Measurements from ENCODE around the gene CILP. TPM values are rescaled to one million over a fixed set of nuclear protein-coding genes. Genes with fewer than 3 reads are reported as not detected.

The CILP gene
- total and polyA plus RNA-seq, 3 experiments from 2014 or later: 0.04 to 0.08 TPM; not detected in 1

GRCh38 chr15:65217526-65218482 is 6.5 kb upstream of the CILP start:
- H3K27ac ChIP-seq (ENCODE audit: low read depth, low read length): peak overlapping the region; percentile 2
- H3K4me1 ChIP-seq (ENCODE audit: insufficient read depth, low read length): no peaks in the 10 kb centered on the region
- no peaks in the 10 kb centered on the region for H3K36me3 ChIP-seq (ENCODE audit: insufficient read depth, low read length)
- H3K9me3 ChIP-seq (ENCODE audit: low read length): no peaks in the 10 kb centered on the region
- peak in 1 of 5 donors; percentile 4 for DNase-seq
- peaks cover 2 to 9% (median 5%) of the 10 kb centered on the region in 3 donors for H3K4me1 Mint-ChIP-seq
- H3K27ac Mint-ChIP-seq: peak overlapping the region in 1 of 8 donors; percentile 5
- no peaks in the 10 kb centered on the region for H3K36me3 Mint-ChIP-seq
- H3K4me3 Mint-ChIP-seq: no peak overlapping the region
- H3K27me3 Mint-ChIP-seq: no peaks in the 10 kb centered on the region
- no peaks in the 10 kb centered on the region for H3K27me3 ChIP-seq (ENCODE audit: insufficient read depth, low read length, poor library complexity, severe bottlenecking)
- no peak overlapping the region for H3K4me3 ChIP-seq (ENCODE audit: low read length)
- ChIA-PET POLR2A (interaction anchor here (0.7 kb wide), 1 partner anchor 172 kb away, joined by 10 read pairs; no protein-coding TSS in a partner anchor), CTCF (no interaction called here)
- H3K9me3 Mint-ChIP-seq: no peaks in the 10 kb centered on the region

- no peaks in the 10 kb centered on the region for H3K9me3 ChIP-seq (ENCODE audit: low read length)
- H3K27me3 Mint-ChIP-seq: no peaks in the 10 kb centered on the region
- no peak overlapping the region for H3K4me3 ChIP-seq (ENCODE audit: low read length)
- ChIA-PET POLR2A (no interaction called here), CTCF (no interaction called here)
- DNase-seq: no peak
- H3K36me3 ChIP-seq (ENCODE audit: insufficient read depth, low read length): no peaks in the 10 kb centered on the region
- no peaks in the 10 kb centered on the region for H3K4me1 ChIP-seq (ENCODE audit: insufficient read depth, low read length)
- no peaks in the 10 kb centered on the region for H3K27me3 ChIP-seq (ENCODE audit: insufficient read depth, low read length, poor library complexity, severe bottlenecking)
- H3K9me3 Mint-ChIP-seq: no peaks in the 10 kb centered on the region
- H3K27ac Mint-ChIP-seq: no peak overlapping the region
- H3K4me1 Mint-ChIP-seq: peaks cover 2 to 9% (median 5%) of the 10 kb centered on the region in 3 donors
- no peaks in the 10 kb centered on the region for H3K36me3 Mint-ChIP-seq
- no peak overlapping the region for H3K27ac ChIP-seq (ENCODE audit: low read depth, low read length)
- no peak overlapping the region for H3K4me3 Mint-ChIP-seq
Measured at GRCh38 chr15:65215496-65215895, 4.2 kb upstream of the CILP start.

GRCh38 chr15:65214010-65214409 is 2.7 kb upstream of the CILP start:
- DNase-seq: no peak
- Histone ChIP-seq H3K27ac (ENCODE audit: low read depth, low read length) (no peak overlapping the region), H3K4me3 (ENCODE audit: low read length) (no peak overlapping the region), H3K9me3 (ENCODE audit: low read length) (no peaks in the 10 kb centered on the region), H3K27me3 (ENCODE audit: insufficient read depth, low read length, poor library complexity, severe bottlenecking) (no peaks in the 10 kb centered on the region), H3K36me3 (ENCODE audit: insufficient read depth, low read length) (no peaks in the 10 kb centered on the region), H3K4me1 (ENCODE audit: insufficient read depth, low read length) (no peaks in the 10 kb centered on the region)
- peaks cover 2 to 9% (median 5%) of the 10 kb centered on the region in 3 donors for H3K4me1 Mint-ChIP-seq
- no peaks in the 10 kb centered on the region for H3K9me3 Mint-ChIP-seq
- POLR2A ChIA-PET: no interaction called here
- peaks cover 0 to 3% of the 10 kb centered on the region in 2 donors for H3K27me3 Mint-ChIP-seq
- no peak overlapping the region for H3K27ac Mint-ChIP-seq
- H3K4me3 Mint-ChIP-seq: no peak overlapping the region
- CTCF ChIA-PET: no interaction called here
- H3K36me3 Mint-ChIP-seq: no peaks in the 10 kb centered on the region

- Mint-ChIP-seq H3K9me3 (no peaks in the 10 kb centered on the region), H3K4me1 (peaks cover 2 to 9% (median 5%) of the 10 kb centered on the region in 3 donors), H3K36me3 (no peaks in the 10 kb centered on the region), H3K27ac (peak overlapping the region in 1 of 8 donors; percentile 25), H3K4me3 (no peak overlapping the region), H3K27me3 (peaks cover 0 to 3% of the 10 kb centered on the region in 2 donors)
- ChIA-PET CTCF (no interaction called here), POLR2A (no interaction called here)
- Histone ChIP-seq H3K4me3 (ENCODE audit: low read length) (no peak overlapping the region), H3K27ac (ENCODE audit: low read depth, low read length) (no peak overlapping the region), H3K36me3 (ENCODE audit: insufficient read depth, low read length) (no peaks in the 10 kb centered on the region), H3K4me1 (ENCODE audit: insufficient read depth, low read length) (no peaks in the 10 kb centered on the region), H3K9me3 (ENCODE audit: low read length) (no peaks in the 10 kb centered on the region), H3K27me3 (ENCODE audit: insufficient read depth, low read length, poor library complexity, severe bottlenecking) (no peaks in the 10 kb centered on the region)
- DNase-seq: no peak
Measured at GRCh38 chr15:65213241-65213640, 2.0 kb upstream of the CILP start.

GRCh38 chr15:65212097-65212496 is 824 bp upstream of the CILP start:
- Mint-ChIP-seq H3K4me3 (no peak overlapping the region), H3K27ac (no peak overlapping the region), H3K4me1 (no peaks in the 10 kb centered on the region), H3K9me3 (peaks cover 0 to 1% (median 0%) of the 10 kb centered on the region in 5 donors), H3K27me3 (peaks cover 2 to 9% of the 10 kb centered on the region in 2 donors), H3K36me3 (no peaks in the 10 kb centered on the region)
- H3K4me1 ChIP-seq (ENCODE audit: insufficient read depth, low read length): no peaks in the 10 kb centered on the region
- H3K36me3 ChIP-seq (ENCODE audit: insufficient read depth, low read length): no peaks in the 10 kb centered on the region
- H3K27me3 ChIP-seq (ENCODE audit: insufficient read depth, low read length, poor library complexity, severe bottlenecking): no peaks in the 10 kb centered on the region
- H3K9me3 ChIP-seq (ENCODE audit: low read length): no peaks in the 10 kb centered on the region
- no peak overlapping the region for H3K4me3 ChIP-seq (ENCODE audit: low read length)
- H3K27ac ChIP-seq (ENCODE audit: low read depth, low read length): no peak overlapping the region
- ChIA-PET CTCF (interaction anchor here (0.5 to 1.6 kb wide), 5 partner anchors 11 to 173 kb away, joined by 3 to 4 read pairs (median 3); partner anchors contain the start of gene PARP16), POLR2A (no interaction called here)
- DNase-seq: peak in 3 of 5 donors; percentile 18 to 59 (median 26)

GRCh38 chr15:65211482-65211982 is 259 bp upstream of the CILP start:
- H3K4me3 ChIP-seq (ENCODE audit: low read length): no peak overlapping the region
- Mint-ChIP-seq H3K36me3 (no peaks in the 10 kb centered on the region), H3K27me3 (peaks cover 2 to 11% of the 10 kb centered on the region in 2 donors), H3K4me3 (no peak overlapping the region), H3K4me1 (no peaks in the 10 kb centered on the region), H3K27ac (no peak overlapping the region), H3K9me3 (peaks cover 0 to 1% (median 0%) of the 10 kb centered on the region in 5 donors)
- ChIA-PET CTCF (interaction anchor here (0.5 to 1.6 kb wide), 4 partner anchors 12 to 174 kb away, joined by 3 to 4 read pairs (median 4); partner anchors contain the start of gene PARP16), POLR2A (no interaction called here)
- no peaks in the 10 kb centered on the region for H3K27me3 ChIP-seq (ENCODE audit: insufficient read depth, low read length, poor library complexity, severe bottlenecking)
- H3K27ac ChIP-seq (ENCODE audit: low read depth, low read length): no peak overlapping the region
- H3K36me3 ChIP-seq (ENCODE audit: insufficient read depth, low read length): no peaks in the 10 kb centered on the region
- DNase-seq: no peak
- no peaks in the 10 kb centered on the region for H3K9me3 ChIP-seq (ENCODE audit: low read length)
- no peaks in the 10 kb centered on the region for H3K4me1 ChIP-seq (ENCODE audit: insufficient read depth, low read length)

- no peaks in the 10 kb centered on the region for H3K9me3 ChIP-seq (ENCODE audit: low read length)
- CTCF ChIA-PET: no interaction called here
- H3K27ac ChIP-seq (ENCODE audit: low read depth, low read length): no peak overlapping the region
- Mint-ChIP-seq H3K36me3 (no peaks in the 10 kb centered on the region), H3K4me1 (no peaks in the 10 kb centered on the region), H3K27me3 (peaks cover 3 to 11% of the 10 kb centered on the region in 2 donors), H3K27ac (no peak overlapping the region), H3K4me3 (no peak overlapping the region), H3K9me3 (peaks cover 0 to 1% (median 0%) of the 10 kb centered on the region in 5 donors)
- POLR2A ChIA-PET: no interaction called here
- no peak for DNase-seq
- H3K4me1 ChIP-seq (ENCODE audit: insufficient read depth, low read length): no peaks in the 10 kb centered on the region
- H3K36me3 ChIP-seq (ENCODE audit: insufficient read depth, low read length): no peaks in the 10 kb centered on the region
- H3K27me3 ChIP-seq (ENCODE audit: insufficient read depth, low read length, poor library complexity, severe bottlenecking): no peaks in the 10 kb centered on the region
- H3K4me3 ChIP-seq (ENCODE audit: low read length): no peak overlapping the region
Measured at GRCh38 chr15:65209701-65210643, 1.3 kb downstream of the CILP start.

All from CD8-positive, alpha-beta memory T cell (primary cell).